Gastrocnemius medialis (tissue), 4 donors: ENCODE data around the gene PRKCQ. TPM values are rescaled to one million over a fixed set of nuclear protein-coding genes. Genes with fewer than 3 reads are reported as not detected.

Source experiments
- ATAC-seq, 2 donors: fragments of 150-250 bp; one replicate each; pipeline ENCODE4 v1.9.1; 2016
- DNase-seq, 2 donors: peaks; one replicate each; pipeline ENCODE4 v3.0.0-alpha.2; 2019
- H3K27ac ChIP-seq, 4 donors: fragments of 200-600 bp; sonication (generic); 1 replicate in 1 of 4; 2 replicates in 3 of 4; pipeline ENCODE4 v1.5.1; 2016 to 2018; ENCODE audit warnings: mild to moderate bottlenecking in 2 of 4, moderate library complexity in 1 of 4
- H3K27me3 ChIP-seq, 3 donors: fragments of 200-600 bp; sonication (generic) in 2 of 3; 1 replicate in 1 of 3; 2 replicates in 2 of 3; pipeline versions ENCODE4 v1.5.1 to v1.6.0; 2016 to 2019; ENCODE audit warnings: mild to moderate bottlenecking in 1 of 3, moderate library complexity in 1 of 3
- H3K36me3 ChIP-seq, 2 donors: fragments of 200-600 bp; sonication (generic) in 1 of 2; one replicate each; pipeline ENCODE4 v1.5.1; 2017 to 2018
- H3K4me1 ChIP-seq, 2 donors: fragments of 200-600 bp; sonication (generic) in 1 of 2; one replicate each; pipeline ENCODE4 v1.5.1; 2016 to 2017; ENCODE audit warnings: mild to moderate bottlenecking in 2 of 2
- H3K4me3 ChIP-seq, 4 donors: fragments of 200-600 bp; sonication (generic) in 3 of 4; 1 replicate in 1 of 4; 2 replicates in 3 of 4; pipeline ENCODE4 v1.5.1; 2016 to 2019; ENCODE audit warnings: mild to moderate bottlenecking in 2 of 4
- H3K9me3 ChIP-seq, 3 donors: fragments of 200-600 bp; sonication (generic) in 2 of 3; 1 replicate in 1 of 3; 2 replicates in 2 of 3; pipeline ENCODE4 v1.5.1; 2016 to 2019
- POLR2A ChIP-seq, 2 donors: fragments of 450-650 bp; IDR thresholded peaks; one replicate each; pipeline ENCODE4 v1.6.1; 2017; ENCODE audit warnings: antibody characterized with exemption in 2 of 2, mild to moderate bottlenecking in 2 of 2, moderate library complexity in 2 of 2
- in situ Hi-C, 4 donors: fragments of 200-750 bp; cut with MboI; loops; one replicate each; pipeline versions ENCODE4 v1.15.0 to v1.8.0; 2017; ENCODE audit warnings: low sequenced_read_pairs in 4 of 4
- intact Hi-C: fragments of 100-400 bp; cut with DNase I; formaldehyde crosslinking; loops from one replicate; pipeline ENCODE4 v1.15.1; 2023; ENCODE audit warnings: low total_unique reads
- total RNA-seq, 4 donors: library from RNA; depleted of rRNA; stranded (reverse); fragments of >200 nt; gene quantifications; one replicate each; pipeline versions ENCODE4 v1.1.0 to v1.2.3, GENCODE V29; 2016
- TF ChIP-seq, protein P1 (sequence below), 5 experiments: fragments of 450-650 bp in 3 of 5; fragments of 200-600 bp in 2 of 5; sonication (generic) in 2 of 5; IDR thresholded peaks in 4 of 5; conservative IDR thresholded peaks in 1 of 5; 1 replicate in 4 of 5; 2 replicates in 1 of 5; pipeline ENCODE4 v1.5.1; 2016 to 2019; ENCODE audit warnings: antibody characterized with exemption in 5 of 5, mild to moderate bottlenecking in 3 of 5, moderate library complexity in 3 of 5

PRKCQ gene
- total RNA-seq, 4 donors from 2014 or later, result 25.8 to 70.7 (median 38.8) TPM

DNA sequence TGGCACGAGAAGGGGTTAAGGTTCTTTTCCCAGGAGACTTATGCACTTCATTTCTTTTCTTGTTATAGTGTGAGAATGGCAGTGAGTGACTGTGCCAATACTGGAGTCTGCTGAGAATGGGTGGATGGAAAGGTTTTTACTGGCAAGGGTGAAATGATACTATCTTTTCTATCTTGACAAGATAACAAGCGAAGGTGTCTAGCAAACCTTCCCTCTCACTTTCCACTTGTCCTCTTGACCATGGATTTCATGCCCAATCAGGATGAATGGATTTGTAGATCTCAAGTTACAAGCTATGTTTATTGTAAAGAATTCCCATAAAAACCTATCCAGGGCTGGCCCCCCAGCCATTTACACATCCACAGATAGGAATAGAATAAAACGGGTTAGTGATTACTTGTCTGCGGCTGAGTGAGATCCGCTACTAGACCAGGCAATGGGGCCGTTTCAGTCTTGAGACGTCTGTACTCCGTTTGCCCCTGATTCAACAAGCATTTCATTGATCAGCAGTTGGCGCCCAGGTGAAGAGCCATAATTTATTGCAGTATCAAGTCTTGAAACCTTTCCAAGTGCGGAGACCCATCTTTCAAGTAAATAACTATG is 152.6 kb downstream of the PRKCQ start:
- no peaks in the 10 kb centered on the region for H3K27me3 ChIP-seq
- no peak overlapping the region for H3K4me3 ChIP-seq
- no peaks in the 10 kb centered on the region for H3K4me1 ChIP-seq
- no peaks in the 10 kb centered on the region for H3K9me3 ChIP-seq
- ATAC-seq (no peak), DNase-seq (no peak)
- H3K27ac ChIP-seq, result no peak overlapping the region
- TF ChIP-seq, protein P1, sequence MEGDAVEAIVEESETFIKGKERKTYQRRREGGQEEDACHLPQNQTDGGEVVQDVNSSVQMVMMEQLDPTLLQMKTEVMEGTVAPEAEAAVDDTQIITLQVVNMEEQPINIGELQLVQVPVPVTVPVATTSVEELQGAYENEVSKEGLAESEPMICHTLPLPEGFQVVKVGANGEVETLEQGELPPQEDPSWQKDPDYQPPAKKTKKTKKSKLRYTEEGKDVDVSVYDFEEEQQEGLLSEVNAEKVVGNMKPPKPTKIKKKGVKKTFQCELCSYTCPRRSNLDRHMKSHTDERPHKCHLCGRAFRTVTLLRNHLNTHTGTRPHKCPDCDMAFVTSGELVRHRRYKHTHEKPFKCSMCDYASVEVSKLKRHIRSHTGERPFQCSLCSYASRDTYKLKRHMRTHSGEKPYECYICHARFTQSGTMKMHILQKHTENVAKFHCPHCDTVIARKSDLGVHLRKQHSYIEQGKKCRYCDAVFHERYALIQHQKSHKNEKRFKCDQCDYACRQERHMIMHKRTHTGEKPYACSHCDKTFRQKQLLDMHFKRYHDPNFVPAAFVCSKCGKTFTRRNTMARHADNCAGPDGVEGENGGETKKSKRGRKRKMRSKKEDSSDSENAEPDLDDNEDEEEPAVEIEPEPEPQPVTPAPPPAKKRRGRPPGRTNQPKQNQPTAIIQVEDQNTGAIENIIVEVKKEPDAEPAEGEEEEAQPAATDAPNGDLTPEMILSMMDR (IDR thresholded peaks at IDR 0.05 in 4 of 5, conservative IDR thresholded peaks at IDR 0.05 in 1 of 5), result no peak
- TF ChIP-seq POLR2A (IDR thresholded peaks at IDR 0.05), result no peak
- in situ Hi-C loops, result loop anchor here in 2 of 4 donors (25.0 kb wide), 1 partner anchor 235 kb away; no protein-coding TSS in a partner anchor
- intact Hi-C loops, result no loop called here
- H3K36me3 ChIP-seq, result peaks cover 0 to 14% of the 10 kb centered on the region in 2 donors

DNA sequence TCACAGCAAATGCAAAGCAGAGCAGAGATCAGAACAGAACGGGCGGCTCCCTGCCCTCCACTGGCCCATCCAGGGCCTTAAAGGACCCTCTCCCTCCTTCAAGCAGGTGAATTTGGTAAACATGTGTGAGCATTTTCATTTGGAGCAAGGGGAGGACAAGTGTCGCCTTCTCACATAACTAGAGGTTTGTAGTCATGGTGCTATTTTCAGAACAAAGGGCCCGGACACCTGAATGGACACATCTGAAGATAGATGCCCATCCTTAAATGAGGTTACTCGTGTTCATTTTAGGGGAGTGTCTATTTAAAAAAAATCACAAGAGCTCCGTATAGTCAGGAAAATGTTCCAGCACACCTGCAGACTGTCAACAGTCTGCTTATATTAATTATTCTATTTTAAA is 153.8 kb downstream of the PRKCQ start:
- no peak for TF ChIP-seq POLR2A (IDR thresholded peaks at IDR 0.05)
- TF ChIP-seq, protein P1 (IDR thresholded peaks at IDR 0.05 in 4 of 5, conservative IDR thresholded peaks at IDR 0.05 in 1 of 5), result no peak
- peak in 1 of 2 donors; percentile 75 for ATAC-seq
- DNase-seq, result no peak
- intact Hi-C loops, result no loop called here
- in situ Hi-C loops, result loop anchor here in 2 of 4 donors (25.0 kb wide), 1 partner anchor 236 kb away; no protein-coding TSS in a partner anchor
- H3K27ac ChIP-seq, result peak overlapping the region in 2 of 4 donors; percentile 42 to 46
- no peaks in the 10 kb centered on the region for H3K9me3 ChIP-seq
- H3K36me3 ChIP-seq, result peaks cover 0 to 14% of the 10 kb centered on the region in 2 donors
- no peak overlapping the region for H3K4me3 ChIP-seq
- H3K27me3 ChIP-seq, result no peaks in the 10 kb centered on the region
- no peaks in the 10 kb centered on the region for H3K4me1 ChIP-seq

GRCh38 chr10:6423413-6424170 is 156.5 kb downstream of the PRKCQ start:
- no peak for ATAC-seq
- TF ChIP-seq, protein P1 (IDR thresholded peaks at IDR 0.05 in 4 of 5, conservative IDR thresholded peaks at IDR 0.05 in 1 of 5), result no peak
- no peak for TF ChIP-seq POLR2A (IDR thresholded peaks at IDR 0.05)

GRCh38 chr10:6423004-6423403 is 157.1 kb downstream of the PRKCQ start:
- H3K36me3 ChIP-seq, result peaks cover 0 to 10% of the 10 kb centered on the region in 2 donors
- H3K27me3 ChIP-seq, result no peaks in the 10 kb centered on the region
- peak overlapping the region in 2 of 4 donors; percentile 32 to 54 for H3K27ac ChIP-seq
- H3K9me3 ChIP-seq, result no peaks in the 10 kb centered on the region
- intact Hi-C loops (no loop called here), in situ Hi-C loops (loop anchor here in 1 of 4 donors (25.0 kb wide), 1 partner anchor 989 kb away; the partner anchor contains the start of gene SFMBT2)
- TF ChIP-seq POLR2A (IDR thresholded peaks at IDR 0.05), result no peak
- TF ChIP-seq, protein P1 (IDR thresholded peaks at IDR 0.05 in 4 of 5, conservative IDR thresholded peaks at IDR 0.05 in 1 of 5), result no peak
- peak in 1 of 2 donors; percentile 31 for ATAC-seq
- no peak overlapping the region for H3K4me3 ChIP-seq
- no peaks in the 10 kb centered on the region for H3K4me1 ChIP-seq
- DNase-seq, result no peak

More at GRCh38 chr10:6423413-6424170, 156.5 kb downstream of the PRKCQ start:
- Histone ChIP-seq H3K9me3 (no peaks in the 10 kb centered on the region), H3K36me3 (peaks cover 0 to 14% of the 10 kb centered on the region in 2 donors), H3K27ac (peak overlapping the region in 2 of 4 donors; percentile 32 to 54), H3K4me1 (no peaks in the 10 kb centered on the region), H3K4me3 (no peak overlapping the region), H3K27me3 (no peaks in the 10 kb centered on the region)
- in situ Hi-C loops, result loop anchor here in 1 of 4 donors (25.0 kb wide), 1 partner anchor 989 kb away; the partner anchor contains the start of gene SFMBT2
- DNase-seq, result no peak
- intact Hi-C loops, result no loop called here
